ENCODE measurements around the gene INHBC.
A peak's percentile ranks its signal among the peaks of the same experiment; 100 is the strongest.

The INHBC gene

DNA sequence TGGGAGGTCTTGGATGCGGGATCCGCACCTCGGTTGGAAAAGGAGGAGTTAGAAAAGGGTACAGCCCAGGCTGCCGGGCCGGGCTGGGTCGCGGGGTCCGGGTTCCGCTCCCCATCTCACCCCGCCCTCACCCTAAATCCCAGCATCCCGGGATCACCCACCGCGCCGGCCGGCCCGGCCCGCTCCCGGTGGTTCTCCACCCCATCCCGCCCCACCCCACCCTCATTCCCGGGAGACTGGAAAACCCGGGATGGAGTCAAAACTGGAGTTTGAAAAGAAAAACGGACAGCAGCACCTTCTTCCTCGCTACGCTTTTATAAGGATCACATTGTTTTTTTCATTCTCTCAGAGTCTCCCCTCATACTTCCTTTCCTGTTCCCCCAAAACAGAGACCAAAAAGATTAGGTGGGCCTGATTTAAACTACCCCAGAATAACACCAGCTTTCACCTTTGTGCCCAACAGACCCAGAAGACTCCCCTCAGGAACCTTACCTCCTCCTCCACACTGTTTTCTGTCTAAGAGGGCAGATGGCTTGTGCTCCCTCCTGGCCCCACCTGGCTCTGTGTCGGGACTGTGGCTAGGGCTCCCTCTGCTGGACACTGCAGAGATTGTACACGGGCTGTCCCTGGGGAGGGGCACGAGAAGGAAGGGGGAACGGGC, 27.8 kb downstream of the INHBC start:
- no peak for DNase-seq (ENCODE audit: low read depth)
- TF ChIP-seq CTCF (IDR thresholded peaks at IDR 0.05; ENCODE audit: control insufficient read depth, insufficient read depth, low read depth, low read length, missing control alignments): peak; percentile 97
- peak overlapping the region; percentile 79 for H3K4me3 ChIP-seq (ENCODE audit: control insufficient read depth, low read depth, low read length)

- no peak for TF ChIP-seq CTCF (IDR thresholded peaks at IDR 0.05; ENCODE audit: control insufficient read depth, insufficient read depth, low read depth, low read length, missing control alignments)
- H3K4me3 ChIP-seq (ENCODE audit: control insufficient read depth, low read depth, low read length): no peak overlapping the region
- no peak for DNase-seq (ENCODE audit: low read depth)
Observed at GRCh38 chr12:57462912-57463253, 28.3 kb downstream of the INHBC start.

- TF ChIP-seq CTCF (IDR thresholded peaks at IDR 0.05; ENCODE audit: control insufficient read depth, insufficient read depth, low read depth, low read length, missing control alignments): no peak
- DNase-seq (ENCODE audit: low read depth): no peak
- no peak overlapping the region for H3K4me3 ChIP-seq (ENCODE audit: control insufficient read depth, low read depth, low read length)
Observed at GRCh38 chr12:57464569-57464968, 30.0 kb downstream of the INHBC start.

DNA sequence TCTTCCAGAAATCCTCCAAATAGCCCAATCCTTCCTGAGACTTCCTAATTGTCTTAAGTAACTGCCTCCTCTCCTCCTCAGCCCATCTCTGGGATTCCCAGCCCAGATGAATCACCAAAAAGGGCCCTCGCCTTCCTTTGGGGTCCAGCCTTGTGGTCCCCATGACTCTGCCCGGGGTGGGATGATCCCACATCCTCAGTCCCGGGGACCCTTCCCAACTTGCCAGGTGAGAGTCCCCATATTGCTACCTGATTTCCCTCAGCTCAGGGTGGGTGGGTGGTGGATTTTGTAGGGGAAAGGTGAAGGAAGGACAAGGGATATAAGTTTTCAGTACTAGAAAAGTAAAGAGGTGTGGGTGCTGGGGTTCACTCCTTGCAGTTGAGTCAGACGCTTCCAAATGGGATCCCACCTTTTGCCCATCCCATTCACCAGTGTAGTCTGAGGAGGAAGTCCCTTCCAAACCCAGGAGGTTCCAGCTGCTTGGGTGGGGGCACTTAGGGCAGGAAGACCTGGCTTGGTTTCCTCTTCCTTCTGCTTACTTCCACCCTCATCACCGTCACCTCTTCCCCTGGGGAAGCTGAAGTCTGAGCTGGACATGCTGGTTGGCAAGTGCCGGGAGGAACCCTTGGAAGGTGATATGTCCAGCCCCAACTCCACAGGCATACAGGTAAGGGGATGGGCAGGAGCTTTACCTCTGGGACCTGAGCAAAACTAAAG, 30.6 kb downstream of the INHBC start:
- H3K4me3 ChIP-seq (ENCODE audit: control insufficient read depth, low read depth, low read length): no peak overlapping the region
- TF ChIP-seq CTCF (IDR thresholded peaks at IDR 0.05; ENCODE audit: control insufficient read depth, insufficient read depth, low read depth, low read length, missing control alignments): no peak
- DNase-seq (ENCODE audit: low read depth): no peak

GRCh38 chr12:57465747-57466505, 31.3 kb downstream of the INHBC start:
- TF ChIP-seq CTCF (IDR thresholded peaks at IDR 0.05; ENCODE audit: control insufficient read depth, insufficient read depth, low read depth, low read length, missing control alignments): no peak
- DNase-seq (ENCODE audit: low read depth): no peak
- no peak overlapping the region for H3K4me3 ChIP-seq (ENCODE audit: control insufficient read depth, low read depth, low read length)

GRCh38 chr12:57467212-57467874, 32.8 kb downstream of the INHBC start:
- H3K4me3 ChIP-seq (ENCODE audit: control insufficient read depth, low read depth, low read length): no peak overlapping the region
- no peak for TF ChIP-seq CTCF (IDR thresholded peaks at IDR 0.05; ENCODE audit: control insufficient read depth, insufficient read depth, low read depth, low read length, missing control alignments)
- no peak for DNase-seq (ENCODE audit: low read depth)

Data from AG09309 (cell line).